ENCODE results near the gene EXO1. TPM values are rescaled to one million over a fixed set of nuclear protein-coding genes. Genes with fewer than 3 reads are reported as not detected.
"Not testable (repeated sequence)": the region's sequence is repeated elsewhere in the genome, so short reads cannot be mapped to it uniquely, and the experiment has no call there.

The EXO1 gene
- total and polyA plus RNA-seq, 12 donors = 0.06 to 1.4 (median 0.41) TPM; not detected in 4

DNA sequence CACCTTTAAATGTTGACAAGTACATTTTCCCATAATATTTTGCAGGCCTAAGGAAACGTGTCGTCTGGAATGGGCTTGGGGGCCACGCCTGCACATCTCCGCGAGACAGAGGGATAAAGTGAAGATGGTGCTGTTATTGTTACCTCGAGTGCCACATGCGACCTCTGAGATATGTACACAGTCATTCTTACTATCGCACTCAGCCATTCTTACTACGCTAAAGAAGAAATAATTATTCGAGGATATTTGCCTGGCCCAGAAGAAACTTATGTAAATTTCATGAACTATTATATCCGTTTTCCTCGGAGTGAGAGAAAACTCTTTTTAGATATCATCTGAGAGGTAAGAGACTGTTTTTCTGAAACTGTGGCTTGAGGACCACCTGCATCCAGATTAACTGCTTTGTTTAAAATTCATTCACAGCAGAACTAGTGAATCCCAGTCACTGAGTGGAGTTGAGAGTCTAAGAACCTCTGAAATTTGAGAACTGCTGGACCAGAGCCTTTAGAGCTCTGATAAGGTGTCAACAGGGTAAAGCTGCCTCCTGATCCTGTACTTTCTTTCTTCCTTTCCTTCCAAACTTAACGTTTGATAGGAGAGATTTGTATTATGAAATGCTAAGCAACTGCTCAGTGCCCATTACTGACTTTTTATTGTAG lies 811 bp downstream of the EXO1 start:
- Histone ChIP-seq H3K4me3 (peak overlapping the region in 9 of 10 donors; percentile 55 to 97 (median 83)), H3K36me3 (peaks cover 0 to 8% (median 0%) of the 10 kb centered on the region in 9 donors), H3K9me3 (no peaks in the 10 kb centered on the region), H3K4me1 (peaks cover 4 to 15% (median 7%) of the 10 kb centered on the region in 9 donors), H3K27me3 (no peaks in the 10 kb centered on the region), H3K27ac (no peak overlapping the region)
- TF ChIP-seq, protein P1, sequence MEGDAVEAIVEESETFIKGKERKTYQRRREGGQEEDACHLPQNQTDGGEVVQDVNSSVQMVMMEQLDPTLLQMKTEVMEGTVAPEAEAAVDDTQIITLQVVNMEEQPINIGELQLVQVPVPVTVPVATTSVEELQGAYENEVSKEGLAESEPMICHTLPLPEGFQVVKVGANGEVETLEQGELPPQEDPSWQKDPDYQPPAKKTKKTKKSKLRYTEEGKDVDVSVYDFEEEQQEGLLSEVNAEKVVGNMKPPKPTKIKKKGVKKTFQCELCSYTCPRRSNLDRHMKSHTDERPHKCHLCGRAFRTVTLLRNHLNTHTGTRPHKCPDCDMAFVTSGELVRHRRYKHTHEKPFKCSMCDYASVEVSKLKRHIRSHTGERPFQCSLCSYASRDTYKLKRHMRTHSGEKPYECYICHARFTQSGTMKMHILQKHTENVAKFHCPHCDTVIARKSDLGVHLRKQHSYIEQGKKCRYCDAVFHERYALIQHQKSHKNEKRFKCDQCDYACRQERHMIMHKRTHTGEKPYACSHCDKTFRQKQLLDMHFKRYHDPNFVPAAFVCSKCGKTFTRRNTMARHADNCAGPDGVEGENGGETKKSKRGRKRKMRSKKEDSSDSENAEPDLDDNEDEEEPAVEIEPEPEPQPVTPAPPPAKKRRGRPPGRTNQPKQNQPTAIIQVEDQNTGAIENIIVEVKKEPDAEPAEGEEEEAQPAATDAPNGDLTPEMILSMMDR (IDR thresholded peaks at IDR 0.05) = no peak
- ATAC-seq (no peak), DNase-seq (no peak)
- intact Hi-C loops (cut with DNase I) = loop anchor here in 4 of 10 donors (10.0 kb wide), 5 partner anchors 204 to 324 kb away; partner anchors contain the start of genes CHML (in 1 of the 4), KMO (in 1 of the 4) and OPN3 (in 1 of the 4)
- WGBS, 2 donors = 4 to 5% methylated on average over 13 of the region's 13 CpGs

DNA sequence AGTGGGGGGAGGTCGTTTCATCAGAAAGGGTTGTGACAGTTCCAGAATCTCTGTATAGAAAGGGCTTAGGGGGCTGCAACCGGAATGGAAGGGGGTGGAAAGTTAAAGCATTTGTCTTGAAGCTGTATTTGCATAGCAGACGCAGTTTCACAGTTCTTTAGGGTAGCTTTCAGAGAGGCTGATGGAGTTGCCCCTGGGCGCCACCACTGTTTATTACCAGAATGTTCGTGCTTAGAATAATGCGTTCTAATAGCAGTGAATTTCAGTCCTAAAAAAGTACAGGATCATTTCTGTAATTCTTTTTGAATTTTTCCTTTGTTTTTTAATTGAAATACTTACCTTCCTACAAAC lies 1.3 kb downstream of the EXO1 start:
- Histone ChIP-seq H3K27me3 (no peaks in the 10 kb centered on the region), H3K4me1 (peaks cover 4 to 15% (median 7%) of the 10 kb centered on the region in 9 donors), H3K9me3 (no peaks in the 10 kb centered on the region), H3K27ac (no peak overlapping the region), H3K4me3 (peak overlapping the region in 1 of 10 donors; percentile 83), H3K36me3 (peaks cover 0 to 9% (median 0%) of the 10 kb centered on the region in 9 donors)
- intact Hi-C loops (cut with DNase I) = loop anchor here in 4 of 10 donors (10.0 kb wide), 5 partner anchors 205 to 325 kb away; partner anchors contain the start of genes CHML (in 1 of the 4), KMO (in 1 of the 4) and OPN3 (in 1 of the 4)
- TF ChIP-seq, protein P1 (IDR thresholded peaks at IDR 0.05) = no peak
- WGBS, 2 donors = 44 to 53% methylated on average over 6 of the region's 6 CpGs
- no peak for DNase-seq
- no peak for ATAC-seq

DNA sequence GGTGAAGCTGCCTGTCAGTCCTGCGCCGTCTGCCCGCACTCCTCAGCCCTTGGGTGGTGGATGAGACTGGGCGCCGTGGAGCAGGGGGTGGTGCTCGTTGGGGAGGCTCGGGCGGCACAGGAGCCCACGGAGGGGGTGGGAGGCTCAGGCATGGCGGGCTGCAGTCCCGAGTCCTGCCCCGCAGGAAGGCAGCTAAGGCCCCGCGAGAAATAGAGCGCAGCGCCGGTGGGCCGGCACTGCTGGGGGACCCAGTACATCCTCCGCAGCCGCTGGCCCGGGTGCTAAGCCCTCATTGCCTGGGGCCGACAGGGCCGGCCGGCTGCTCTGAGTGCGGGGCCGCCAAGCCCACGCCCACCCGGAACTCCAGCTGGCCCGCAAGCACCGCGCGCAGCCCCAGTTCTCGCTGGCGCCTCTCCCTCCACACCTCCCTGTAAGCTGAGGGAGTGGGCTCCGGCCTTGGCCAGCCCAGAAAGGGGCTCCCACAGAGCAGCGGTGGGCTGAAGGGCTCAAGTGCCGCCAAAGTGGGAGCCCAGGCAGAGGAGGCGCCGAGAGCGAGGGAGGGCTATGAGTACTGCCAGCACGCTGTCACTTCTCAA lies 7.6 kb downstream of the EXO1 start:
- H3K27ac ChIP-seq; H3K4me1 ChIP-seq; intact Hi-C loops (cut with DNase I); H3K9me3 ChIP-seq; H3K27me3 ChIP-seq; DNase-seq; H3K4me3 ChIP-seq; ATAC-seq: not testable (repeated sequence)
- 97% methylated on average over 31 to 40 of the region's 41 CpGs for WGBS, 2 donors
- H3K36me3 ChIP-seq = peaks cover 0 to 37% (median 0%) of the 10 kb centered on the region in 9 donors

DNA sequence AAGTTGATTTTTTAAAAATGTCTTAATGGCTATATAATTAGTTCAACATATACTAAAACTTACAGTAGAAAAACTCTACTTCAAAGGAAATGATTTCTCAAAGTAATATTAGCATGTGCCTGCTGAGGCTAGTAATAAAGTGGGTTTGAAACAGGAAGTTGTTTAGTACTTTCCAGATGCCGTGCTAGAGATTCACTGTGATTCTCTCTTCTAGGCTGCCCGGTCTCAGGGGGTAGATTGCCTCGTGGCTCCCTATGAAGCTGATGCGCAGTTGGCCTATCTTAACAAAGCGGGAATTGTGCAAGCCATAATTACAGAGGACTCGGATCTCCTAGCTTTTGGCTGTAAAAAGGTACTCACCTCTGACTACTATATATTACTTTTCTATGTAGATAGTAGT lies 9.1 kb downstream of the EXO1 start:
- intact Hi-C loops (cut with DNase I) = no loop called here
- DNase-seq (no peak), ATAC-seq (no peak)
- H3K4me3 ChIP-seq = no peak overlapping the region
- TF ChIP-seq, protein P1 (IDR thresholded peaks at IDR 0.05) = no peak
- H3K36me3 ChIP-seq = peaks cover 0 to 42% (median 0%) of the 10 kb centered on the region in 9 donors
- 79 to 84% methylated on average over 6 of the region's 6 CpGs for WGBS, 2 donors
- no peaks in the 10 kb centered on the region for H3K9me3 ChIP-seq
- no peak overlapping the region for H3K27ac ChIP-seq
- no peaks in the 10 kb centered on the region for H3K4me1 ChIP-seq
- no peaks in the 10 kb centered on the region for H3K27me3 ChIP-seq

DNA sequence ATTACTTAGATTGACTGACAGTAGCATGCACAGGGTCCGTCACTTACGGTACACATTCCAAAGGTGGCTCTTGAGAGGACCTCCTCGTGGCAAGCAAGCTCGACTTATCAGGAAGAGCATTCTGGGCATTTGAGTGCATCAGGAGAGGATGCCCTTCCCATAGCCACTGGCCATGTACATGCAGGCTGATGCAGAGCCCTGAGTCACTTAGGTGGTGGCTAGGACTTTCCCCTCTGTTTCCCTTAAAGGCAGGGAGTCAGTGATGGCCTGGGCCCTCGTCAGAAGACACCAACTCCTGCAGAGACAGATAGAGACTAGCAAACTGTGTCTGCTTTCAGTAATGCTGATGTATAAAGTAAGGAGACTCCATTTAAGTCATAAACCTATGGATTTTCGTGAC lies 12.9 kb downstream of the EXO1 start:
- peaks cover 0 to 30% (median 0%) of the 10 kb centered on the region in 9 donors for H3K36me3 ChIP-seq
- no peak overlapping the region for H3K4me3 ChIP-seq
- no peak for ATAC-seq
- TF ChIP-seq, protein P1 (IDR thresholded peaks at IDR 0.05) = no peak
- no peak for DNase-seq
- H3K27ac ChIP-seq = no peak overlapping the region
- 69 to 84% methylated on average over 6 of the region's 6 CpGs for WGBS, 2 donors
- intact Hi-C loops (cut with DNase I) = no loop called here
- H3K9me3 ChIP-seq = no peaks in the 10 kb centered on the region
- H3K27me3 ChIP-seq = no peaks in the 10 kb centered on the region
- no peaks in the 10 kb centered on the region for H3K4me1 ChIP-seq
